ENCODE results near the gene TPH2.

TPH2 gene

GRCh38 chr12:71967211-71967610 is 28.6 kb downstream of the TPH2 start:
- no peak for DNase-seq

DNA sequence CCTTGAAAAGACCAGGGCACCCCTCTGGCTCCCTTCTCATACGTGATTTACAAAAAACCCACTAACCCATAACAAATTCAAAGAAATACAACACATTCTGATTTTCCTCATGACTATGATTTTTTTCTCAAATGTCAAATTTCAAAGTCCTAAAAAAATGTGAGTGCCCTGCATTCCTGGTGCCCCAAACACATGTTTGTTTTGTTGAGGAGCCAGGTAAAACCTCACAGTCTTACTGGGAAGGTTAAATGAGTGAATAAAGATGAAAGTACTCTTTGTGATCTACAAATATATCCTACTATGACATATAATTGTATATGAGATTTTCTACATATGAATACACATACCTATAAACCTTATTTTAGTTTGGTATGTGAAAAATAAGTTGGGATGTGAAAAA is 30.7 kb downstream of the TPH2 start:
- DNase-seq = no peak

DNA sequence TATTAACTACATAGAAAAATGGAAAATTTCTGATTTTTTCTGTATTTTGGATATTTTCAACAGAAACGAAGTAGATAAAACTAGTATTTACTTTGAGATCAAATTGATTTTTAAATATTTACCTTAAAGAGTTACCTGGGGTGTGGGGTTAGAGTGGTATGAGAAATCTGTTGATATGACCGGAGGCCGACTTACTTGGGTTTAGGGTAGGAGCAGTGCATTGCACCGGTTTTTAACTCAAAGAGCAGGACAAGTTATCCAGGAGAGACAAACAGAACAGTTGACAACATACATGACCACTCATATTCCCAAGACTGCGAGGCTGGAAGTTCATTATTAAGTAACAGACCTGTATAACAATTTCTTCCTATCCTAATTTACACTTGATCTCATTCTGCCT is 31.4 kb downstream of the TPH2 start:
- DNase-seq = no peak

- peak; percentile 78 for DNase-seq
Measured at GRCh38 chr12:71972441-71973074, 33.9 kb downstream of the TPH2 start.

- DNase-seq = peak; percentile 4
Measured at GRCh38 chr12:71973687-71974086, 35.0 kb downstream of the TPH2 start.

DNA sequence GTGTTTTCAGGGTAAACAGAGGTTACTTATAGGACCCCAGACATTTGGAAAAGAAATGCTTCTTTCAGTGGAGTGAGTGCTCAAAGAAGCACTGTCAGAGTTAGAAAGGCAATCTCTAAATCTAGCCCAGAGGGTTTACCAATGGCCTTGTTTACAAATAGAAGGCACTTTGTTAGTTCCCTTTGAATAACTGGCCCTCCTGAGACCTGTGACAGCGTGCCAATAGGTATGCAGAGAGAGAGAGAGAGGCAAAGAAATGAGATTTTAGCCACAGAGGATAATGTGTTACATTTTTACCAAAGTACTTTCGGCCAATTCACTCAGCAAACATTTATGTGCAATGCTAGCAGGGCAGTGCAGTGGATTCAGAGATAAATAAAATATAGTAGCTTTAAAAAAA is 41.9 kb downstream of the TPH2 start:
- no peak for DNase-seq

GRCh38 chr12:71981149-71981548 is 42.5 kb downstream of the TPH2 start:
- DNase-seq = no peak

DNA sequence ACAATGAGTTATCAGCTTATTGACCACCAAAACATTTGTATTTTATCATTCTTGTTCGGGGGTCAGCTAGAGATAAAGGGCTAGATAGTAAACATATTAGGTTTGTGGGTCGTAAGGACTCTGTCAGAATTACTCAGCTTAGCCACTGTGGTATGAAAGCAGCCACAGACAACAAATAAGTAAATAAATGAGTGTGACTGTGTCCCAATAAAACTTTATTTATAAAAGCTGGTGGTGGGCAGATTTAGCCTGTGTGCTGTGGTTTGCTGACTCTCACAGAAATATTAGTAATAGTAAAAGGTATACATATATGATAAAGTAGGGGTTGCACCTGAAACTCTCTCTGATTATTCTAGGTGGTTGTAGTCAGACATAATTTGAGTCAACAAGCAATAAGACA is 56.1 kb downstream of the TPH2 start:
- no peak for DNase-seq

GRCh38 chr12:71999795-72000194 is 61.1 kb downstream of the TPH2 start:
- DNase-seq = no peak

GRCh38 chr12:72000969-72001648 is 62.5 kb downstream of the TPH2 start:
- DNase-seq = no peak

DNA sequence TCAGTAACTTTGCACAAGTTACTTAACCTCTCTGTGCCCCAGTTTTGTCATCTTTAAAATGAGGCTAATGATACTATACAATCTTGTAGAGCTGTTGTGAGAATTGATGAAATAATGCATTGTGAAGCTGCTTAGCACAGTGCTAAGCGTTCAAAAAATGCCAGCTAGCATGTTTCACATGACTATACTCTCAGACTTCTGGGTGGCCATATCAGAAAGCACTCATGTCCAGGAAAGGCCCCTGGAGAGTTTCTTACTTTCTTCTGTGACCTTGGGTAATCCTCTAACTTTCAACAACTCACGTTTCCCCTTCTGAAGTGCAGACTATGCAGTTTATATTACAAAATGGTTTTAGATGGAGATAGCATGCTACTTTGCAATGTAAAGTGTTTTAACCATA is 68.1 kb downstream of the TPH2 start:
- no peak for DNase-seq

DNA sequence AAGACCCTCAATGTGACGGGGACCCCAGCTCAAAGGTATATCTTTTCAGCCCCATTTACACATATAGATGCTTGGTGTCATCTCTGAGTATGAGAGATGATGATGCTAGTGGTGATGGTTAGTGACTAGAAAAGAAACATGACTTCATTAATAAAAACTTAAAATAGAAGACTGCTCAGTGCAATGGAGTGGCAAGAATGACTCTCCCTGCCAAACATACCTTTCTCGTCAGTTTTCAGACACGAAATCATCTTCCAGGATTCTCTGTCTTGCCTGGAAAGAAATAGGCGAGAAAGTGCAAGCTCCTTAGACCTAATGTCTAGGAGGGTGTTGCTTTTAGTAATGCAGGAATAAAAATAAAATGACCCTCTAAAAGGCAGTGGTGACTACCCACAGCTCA is 71.7 kb downstream of the TPH2 start:
- no peak for DNase-seq

GRCh38 chr12:72011374-72011773 is 72.7 kb downstream of the TPH2 start:
- DNase-seq = no peak

DNA sequence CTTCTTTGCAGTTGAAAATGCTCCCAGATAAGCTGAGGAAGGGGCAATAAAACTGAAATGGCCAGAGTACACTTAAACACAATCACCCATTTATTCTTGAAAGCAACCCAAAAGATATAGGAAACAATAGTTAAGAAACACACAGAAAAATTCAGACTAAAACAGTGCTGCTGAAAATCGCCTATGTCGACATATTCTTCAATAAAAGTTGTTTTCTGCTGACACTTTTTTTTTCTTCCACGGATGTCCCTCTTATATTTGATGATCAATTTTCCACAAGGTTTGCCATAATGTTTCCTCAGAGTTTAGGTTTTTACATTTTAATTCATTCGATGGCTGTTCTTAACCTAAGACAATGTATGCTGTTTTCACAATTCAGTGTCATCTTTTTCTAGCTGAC is 74.2 kb downstream of the TPH2 start:
- DNase-seq = no peak

DNA sequence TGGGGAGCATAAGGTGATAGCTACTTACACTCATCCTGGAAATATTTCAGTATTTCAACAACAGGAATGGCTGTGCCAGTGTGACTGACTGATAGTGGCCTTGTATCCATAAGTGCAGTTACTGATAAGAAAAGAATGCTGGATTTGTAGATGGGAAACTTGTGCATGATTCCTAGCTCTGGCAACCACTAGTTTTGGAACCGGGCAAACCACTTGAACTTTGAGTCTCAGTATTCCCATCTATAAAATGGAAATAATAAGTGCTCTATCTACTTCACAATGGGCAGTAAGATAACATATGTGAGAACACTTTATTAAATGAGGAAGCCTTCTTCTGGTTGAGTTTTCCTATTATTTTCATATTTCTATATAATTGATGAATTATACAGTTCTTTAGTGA is 77.2 kb downstream of the TPH2 start:
- DNase-seq = no peak

DNA sequence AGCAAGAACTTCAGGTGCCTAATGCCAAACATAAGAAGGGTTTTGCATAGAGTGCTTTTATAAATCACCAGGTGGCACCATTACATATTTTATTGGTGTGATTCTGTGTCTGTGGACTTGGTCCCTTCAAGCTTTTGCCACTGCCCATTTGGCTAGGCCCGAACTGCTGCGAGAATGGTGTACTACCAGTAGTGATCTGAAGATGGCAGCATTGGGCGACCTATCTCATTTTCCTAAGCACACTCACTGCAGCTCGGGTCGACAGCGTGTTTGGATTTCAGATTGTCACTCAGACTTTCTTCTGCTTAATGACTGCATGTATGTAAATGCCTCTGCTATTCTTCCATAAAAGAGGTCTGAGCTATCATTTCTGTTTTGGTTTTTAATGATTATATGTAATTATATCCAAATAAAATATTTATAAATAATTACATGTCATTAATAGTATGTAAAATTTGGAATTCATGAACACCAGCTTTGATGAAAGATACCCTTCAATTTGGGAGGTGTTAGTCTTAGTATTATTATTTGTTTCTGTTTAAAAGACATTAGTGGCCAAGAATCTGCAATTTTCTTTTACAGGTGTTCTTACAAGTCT is 78.5 kb downstream of the TPH2 start:
- DNase-seq = peak; percentile 84

GRCh38 chr12:72018036-72018435 is 79.4 kb downstream of the TPH2 start:
- DNase-seq = peak; percentile 73

GRCh38 chr12:72024613-72025012 is 86.0 kb downstream of the TPH2 start:
- DNase-seq = no peak

DNA sequence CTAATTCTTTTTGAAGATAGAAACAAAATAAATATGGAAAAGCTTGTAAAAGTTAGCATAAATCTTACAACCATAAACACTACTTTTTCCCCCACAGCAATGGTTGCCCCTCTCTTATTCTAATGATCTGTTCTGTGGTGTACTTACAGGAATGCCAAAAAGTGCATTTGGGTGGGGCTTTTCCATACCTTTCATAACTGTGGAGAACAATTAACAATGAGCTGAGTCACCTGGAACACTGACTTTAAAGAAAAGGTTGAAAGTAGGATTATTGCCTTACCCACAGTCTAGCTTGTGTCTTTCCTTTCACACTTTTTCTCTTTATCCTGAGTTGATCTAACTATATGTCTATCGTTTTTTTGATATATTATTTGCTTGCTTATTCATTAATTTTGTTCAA is 86.9 kb downstream of the TPH2 start:
- no peak for DNase-seq

DNA sequence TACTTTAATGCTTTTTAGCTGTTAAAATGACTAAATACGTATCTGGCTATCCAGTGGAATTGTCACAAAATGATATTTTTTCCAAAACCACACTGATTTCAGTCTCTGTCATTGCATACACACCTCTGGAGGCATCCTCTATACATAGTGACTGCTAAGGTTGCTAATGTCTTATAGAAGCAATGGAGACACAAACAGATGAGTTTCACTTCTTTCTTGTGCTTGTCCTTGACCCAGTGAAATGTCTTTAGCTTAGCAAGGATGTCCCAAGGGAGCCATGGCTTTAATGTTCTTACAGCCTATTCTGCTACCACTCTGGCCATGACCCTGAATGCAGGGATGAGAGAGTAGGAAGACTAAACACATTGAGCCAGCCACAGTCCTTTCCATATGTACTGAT is 90.3 kb downstream of the TPH2 start:
- DNase-seq = no peak

GRCh38 chr12:72030277-72030676 is 91.6 kb downstream of the TPH2 start:
- peak; percentile 46 for DNase-seq

- no peak for DNase-seq
Measured at GRCh38 chr12:72031066-72031465, 92.4 kb downstream of the TPH2 start.

- peak; percentile 17 for DNase-seq
Measured at GRCh38 chr12:72033991-72034390, 95.3 kb downstream of the TPH2 start.

GRCh38 chr12:72035625-72036024 is 97.0 kb downstream of the TPH2 start:
- no peak for DNase-seq

DNA sequence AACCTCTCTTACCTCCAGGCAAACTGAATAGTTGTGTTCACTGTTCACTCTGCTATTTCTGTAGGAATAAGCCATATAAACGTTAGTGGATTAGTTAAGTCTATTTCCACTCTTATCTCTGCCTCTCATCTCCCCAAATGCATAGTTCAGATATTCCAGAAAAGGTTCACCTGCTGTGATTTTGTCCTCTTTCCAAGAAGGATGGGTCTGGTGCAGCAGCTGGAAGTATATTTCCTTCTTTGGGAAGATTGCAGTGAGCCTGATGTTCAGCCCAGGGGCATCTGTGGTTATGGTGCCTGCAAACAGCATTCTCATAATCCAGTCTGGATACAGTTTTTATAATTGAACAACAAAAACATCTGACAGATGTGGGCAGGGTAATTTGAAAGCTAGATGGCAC is 97.7 kb downstream of the TPH2 start:
- peak; percentile 68 for DNase-seq
